HepG2 (cell line): ENCODE measurements around the gene RGS1.

ENCODE experiments used
- EP300 ChIP-seq, 3 experiments: sonication (generic) in 1 of 3; formaldehyde crosslinking in 1 of 3; IDR thresholded peaks; 2 replicates each; pipeline versions ENCODE4 v1.5.1 to v1.6.1; 2011 to 2020; ENCODE audit warnings: low read depth in 2 of 3, low read length in 2 of 3, borderline replicate concordance in 1 of 3, improper control_type of control experiment in 1 of 3, mild to moderate bottlenecking in 1 of 3, missing genetic modification reagents in 1 of 3, moderate library complexity in 1 of 3
- FOXJ3 ChIP-seq: sonication (generic); formaldehyde crosslinking; IDR thresholded peaks from 2 replicates; pipeline ENCODE4 v1.4.0; 2020; ENCODE audit warnings: missing genetic modification reagents, mild to moderate bottlenecking, borderline replicate concordance
- POLR2AphosphoS5 ChIP-seq: IDR thresholded peaks from 2 replicates; pipeline ENCODE4 v1.6.1; 2012; ENCODE audit warnings: low read depth, low read length
- RAD21 ChIP-seq: fragments of 450-650 bp; formaldehyde crosslinking; IDR thresholded peaks from 2 replicates; pipeline ENCODE4 v1.5.0; 2020; ENCODE audit warnings: mild to moderate bottlenecking
- TF ChIP-seq, protein P1 (sequence below): fragments of 450-650 bp; IDR thresholded peaks from 2 replicates; pipeline ENCODE4 v1.6.1; 2016

- TF ChIP-seq, protein P1, sequence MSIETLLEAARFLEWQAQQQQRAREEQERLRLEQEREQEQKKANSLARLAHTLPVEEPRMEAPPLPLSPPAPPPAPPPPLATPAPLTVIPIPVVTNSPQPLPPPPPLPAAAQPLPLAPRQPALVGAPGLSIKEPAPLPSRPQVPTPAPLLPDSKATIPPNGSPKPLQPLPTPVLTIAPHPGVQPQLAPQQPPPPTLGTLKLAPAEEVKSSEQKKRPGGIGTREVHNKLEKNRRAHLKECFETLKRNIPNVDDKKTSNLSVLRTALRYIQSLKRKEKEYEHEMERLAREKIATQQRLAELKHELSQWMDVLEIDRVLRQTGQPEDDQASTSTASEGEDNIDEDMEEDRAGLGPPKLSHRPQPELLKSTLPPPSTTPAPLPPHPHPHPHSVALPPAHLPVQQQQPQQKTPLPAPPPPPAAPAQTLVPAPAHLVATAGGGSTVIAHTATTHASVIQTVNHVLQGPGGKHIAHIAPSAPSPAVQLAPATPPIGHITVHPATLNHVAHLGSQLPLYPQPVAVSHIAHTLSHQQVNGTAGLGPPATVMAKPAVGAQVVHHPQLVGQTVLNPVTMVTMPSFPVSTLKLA = no peak
- TF ChIP-seq EP300 (IDR thresholded peaks at IDR 0.05; ENCODE audit: low read depth in 2 of 2, low read length in 2 of 2) = no peak
- no peak for TF ChIP-seq EP300 (CRISPR knock-in tag; IDR thresholded peaks at IDR 0.05; ENCODE audit: borderline replicate concordance)
- TF ChIP-seq RAD21 (CRISPR knock-in tag) = no peak
- TF ChIP-seq FOXJ3 (CRISPR knock-in tag) = no peak
- no peak for TF ChIP-seq POLR2AphosphoS5
These were observed 22.8 kb upstream of the RGS1 start for GRCh38 chr1:192552760-192553191.
